Measurements from ENCODE around the gene PGA3. TPM values are rescaled to one million over a fixed set of nuclear protein-coding genes. Genes with fewer than 3 reads are reported as not detected.
"Not testable (repeated sequence)": the region's sequence is repeated elsewhere in the genome, so short reads cannot be mapped to it uniquely, and the experiment has no call there.

The PGA3 gene
- total and polyA plus RNA-seq, 7 experiments from 2014 or later: 0.83 TPM; not detected in 6

GRCh38 chr11:61240875-61241274 is 37.6 kb downstream of the PGA3 start, which contains the start of gene PGA5:
TSS of gene PGA5 (plus strand) at chr11:61241175. CDS start at chr11:61241227, 52 bp downstream.
- H3K27ac Mint-ChIP-seq; ATAC-seq; H3K4me3 Mint-ChIP-seq; POLR2A ChIA-PET; H3K27ac ChIP-seq (ENCODE audit: low read depth, low read length); H3K4me1 ChIP-seq (ENCODE audit: control insufficient read depth in 2 of 2, insufficient read depth in 2 of 2, low read length in 2 of 2); H3K27me3 ChIP-seq (ENCODE audit: control insufficient read depth in 2 of 2, insufficient read depth in 2 of 2, low read length in 2 of 2); H3K36me3 ChIP-seq (ENCODE audit: control insufficient read depth in 2 of 3, insufficient read depth in 3 of 3, low read length in 3 of 3); intact Hi-C loops (cut with micrococcal nuclease); H3K9me3 ChIP-seq (ENCODE audit: control insufficient read depth in 2 of 3, low read length in 3 of 3); DNase-seq; H3K36me3 Mint-ChIP-seq; H3K27me3 Mint-ChIP-seq; CTCF ChIA-PET; H3K9me3 Mint-ChIP-seq; H3K4me3 ChIP-seq (ENCODE audit: low read length); H3K4me1 Mint-ChIP-seq: not testable (repeated sequence)

- H3K36me3 ChIP-seq (ENCODE audit: control insufficient read depth in 2 of 3, insufficient read depth in 3 of 3, low read length in 3 of 3); H3K27me3 Mint-ChIP-seq; H3K9me3 Mint-ChIP-seq; H3K4me1 Mint-ChIP-seq; H3K27me3 ChIP-seq (ENCODE audit: control insufficient read depth in 2 of 2, insufficient read depth in 2 of 2, low read length in 2 of 2); H3K36me3 Mint-ChIP-seq; H3K27ac Mint-ChIP-seq; H3K4me1 ChIP-seq (ENCODE audit: control insufficient read depth in 2 of 2, insufficient read depth in 2 of 2, low read length in 2 of 2); H3K4me3 Mint-ChIP-seq; intact Hi-C loops (cut with micrococcal nuclease); POLR2A ChIA-PET; H3K27ac ChIP-seq (ENCODE audit: low read depth, low read length); CTCF ChIA-PET; H3K9me3 ChIP-seq (ENCODE audit: control insufficient read depth in 2 of 3, low read length in 3 of 3); DNase-seq; H3K4me3 ChIP-seq (ENCODE audit: low read length): not testable (repeated sequence)
- ATAC-seq: peak; percentile 57
Observed at GRCh38 chr11:61241526-61241925, 38.2 kb downstream of the PGA3 start.

GRCh38 chr11:61245284-61245964 is 42.1 kb downstream of the PGA3 start:
- CTCF ChIA-PET; H3K9me3 ChIP-seq (ENCODE audit: control insufficient read depth in 2 of 3, low read length in 3 of 3); H3K4me3 ChIP-seq (ENCODE audit: low read length); H3K27me3 Mint-ChIP-seq; H3K27ac Mint-ChIP-seq; H3K27ac ChIP-seq (ENCODE audit: low read depth, low read length); ATAC-seq; DNase-seq; POLR2A ChIA-PET; H3K36me3 Mint-ChIP-seq; H3K4me3 Mint-ChIP-seq; intact Hi-C loops (cut with micrococcal nuclease); H3K4me1 ChIP-seq (ENCODE audit: control insufficient read depth in 2 of 2, insufficient read depth in 2 of 2, low read length in 2 of 2); H3K9me3 Mint-ChIP-seq; H3K27me3 ChIP-seq (ENCODE audit: control insufficient read depth in 2 of 2, insufficient read depth in 2 of 2, low read length in 2 of 2); H3K4me1 Mint-ChIP-seq; H3K36me3 ChIP-seq (ENCODE audit: control insufficient read depth in 2 of 3, insufficient read depth in 3 of 3, low read length in 3 of 3): not testable (repeated sequence)

GRCh38 chr11:61248071-61248470 is 44.8 kb downstream of the PGA3 start:
- not testable (repeated sequence) for H3K4me1 ChIP-seq (ENCODE audit: control insufficient read depth in 2 of 2, insufficient read depth in 2 of 2, low read length in 2 of 2); DNase-seq; H3K36me3 Mint-ChIP-seq

GRCh38 chr11:61249201-61249600 is 45.9 kb downstream of the PGA3 start:
- H3K27me3 ChIP-seq (ENCODE audit: control insufficient read depth in 2 of 2, insufficient read depth in 2 of 2, low read length in 2 of 2); H3K27ac ChIP-seq (ENCODE audit: low read depth, low read length); H3K4me3 ChIP-seq (ENCODE audit: low read length); POLR2A ChIA-PET; H3K4me1 Mint-ChIP-seq; intact Hi-C loops (cut with micrococcal nuclease); H3K36me3 Mint-ChIP-seq; H3K36me3 ChIP-seq (ENCODE audit: control insufficient read depth in 2 of 3, insufficient read depth in 3 of 3, low read length in 3 of 3); DNase-seq; H3K9me3 Mint-ChIP-seq; H3K4me3 Mint-ChIP-seq; H3K27ac Mint-ChIP-seq; H3K27me3 Mint-ChIP-seq; H3K9me3 ChIP-seq (ENCODE audit: control insufficient read depth in 2 of 3, low read length in 3 of 3); ATAC-seq; H3K4me1 ChIP-seq (ENCODE audit: control insufficient read depth in 2 of 2, insufficient read depth in 2 of 2, low read length in 2 of 2): not testable (repeated sequence)
- CTCF ChIA-PET: interaction anchor here (0.6 kb wide), 1 partner anchor 115 kb away, joined by 3 read pairs; no protein-coding TSS in a partner anchor

More at GRCh38 chr11:61248071-61248470, 44.8 kb downstream of the PGA3 start:
- POLR2A ChIA-PET; H3K9me3 ChIP-seq (ENCODE audit: control insufficient read depth in 2 of 3, low read length in 3 of 3); intact Hi-C loops (cut with micrococcal nuclease); H3K4me3 ChIP-seq (ENCODE audit: low read length); H3K4me3 Mint-ChIP-seq; H3K27me3 Mint-ChIP-seq; H3K4me1 Mint-ChIP-seq; CTCF ChIA-PET; H3K27ac Mint-ChIP-seq; H3K27me3 ChIP-seq (ENCODE audit: control insufficient read depth in 2 of 2, insufficient read depth in 2 of 2, low read length in 2 of 2); ATAC-seq; H3K27ac ChIP-seq (ENCODE audit: low read depth, low read length); H3K36me3 ChIP-seq (ENCODE audit: control insufficient read depth in 2 of 3, insufficient read depth in 3 of 3, low read length in 3 of 3); H3K9me3 Mint-ChIP-seq: not testable (repeated sequence)

- H3K36me3 ChIP-seq (ENCODE audit: control insufficient read depth in 2 of 3, insufficient read depth in 3 of 3, low read length in 3 of 3); H3K4me3 ChIP-seq (ENCODE audit: low read length); ATAC-seq; H3K36me3 Mint-ChIP-seq; H3K4me1 ChIP-seq (ENCODE audit: control insufficient read depth in 2 of 2, insufficient read depth in 2 of 2, low read length in 2 of 2); H3K27ac Mint-ChIP-seq; H3K4me3 Mint-ChIP-seq; H3K4me1 Mint-ChIP-seq; H3K9me3 Mint-ChIP-seq; H3K27me3 Mint-ChIP-seq; DNase-seq; H3K9me3 ChIP-seq (ENCODE audit: control insufficient read depth in 2 of 3, low read length in 3 of 3); H3K27me3 ChIP-seq (ENCODE audit: control insufficient read depth in 2 of 2, insufficient read depth in 2 of 2, low read length in 2 of 2); H3K27ac ChIP-seq (ENCODE audit: low read depth, low read length); intact Hi-C loops (cut with micrococcal nuclease); POLR2A ChIA-PET: not testable (repeated sequence)
- CTCF ChIA-PET: interaction anchor here (0.7 kb wide), 1 partner anchor 10 kb away, joined by 3 read pairs; no protein-coding TSS in a partner anchor
Observed at GRCh38 chr11:61250796-61251765, 47.8 kb downstream of the PGA3 start.
